ENCODE data around the gene XPC.

XPC gene

DNA sequence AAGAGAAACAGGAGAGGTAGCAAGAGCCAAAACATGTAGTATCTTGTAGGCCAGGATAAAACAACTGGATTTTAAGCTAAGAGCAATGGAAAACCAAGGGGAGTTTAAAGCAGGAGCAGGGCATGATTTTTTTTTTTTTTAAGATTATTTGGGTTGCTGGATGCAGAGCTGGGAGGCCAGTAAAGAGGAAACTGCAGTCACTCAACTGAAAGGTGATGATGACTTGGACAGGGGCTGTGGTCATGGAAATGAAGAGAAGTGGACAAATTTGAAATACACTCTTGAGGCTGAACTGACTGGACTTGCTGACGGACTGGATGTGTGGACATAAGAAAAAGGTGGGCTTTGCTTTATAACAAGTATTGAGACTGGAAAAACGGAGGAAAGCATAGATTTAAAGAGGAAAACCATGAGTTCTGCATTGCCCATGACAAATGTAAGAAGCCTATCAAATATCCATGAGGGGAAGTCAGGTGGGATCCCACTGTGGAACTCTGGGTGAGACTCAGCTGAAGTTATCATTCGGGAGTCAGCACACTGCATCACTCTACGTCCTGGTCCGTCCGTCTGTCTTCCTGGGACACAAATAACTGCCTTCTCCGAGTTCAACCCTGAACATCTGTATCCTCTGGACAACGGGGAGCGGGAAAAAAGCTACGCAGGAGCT is 688 bp downstream of the XPC start:
- TF ChIP-seq, protein P1, sequence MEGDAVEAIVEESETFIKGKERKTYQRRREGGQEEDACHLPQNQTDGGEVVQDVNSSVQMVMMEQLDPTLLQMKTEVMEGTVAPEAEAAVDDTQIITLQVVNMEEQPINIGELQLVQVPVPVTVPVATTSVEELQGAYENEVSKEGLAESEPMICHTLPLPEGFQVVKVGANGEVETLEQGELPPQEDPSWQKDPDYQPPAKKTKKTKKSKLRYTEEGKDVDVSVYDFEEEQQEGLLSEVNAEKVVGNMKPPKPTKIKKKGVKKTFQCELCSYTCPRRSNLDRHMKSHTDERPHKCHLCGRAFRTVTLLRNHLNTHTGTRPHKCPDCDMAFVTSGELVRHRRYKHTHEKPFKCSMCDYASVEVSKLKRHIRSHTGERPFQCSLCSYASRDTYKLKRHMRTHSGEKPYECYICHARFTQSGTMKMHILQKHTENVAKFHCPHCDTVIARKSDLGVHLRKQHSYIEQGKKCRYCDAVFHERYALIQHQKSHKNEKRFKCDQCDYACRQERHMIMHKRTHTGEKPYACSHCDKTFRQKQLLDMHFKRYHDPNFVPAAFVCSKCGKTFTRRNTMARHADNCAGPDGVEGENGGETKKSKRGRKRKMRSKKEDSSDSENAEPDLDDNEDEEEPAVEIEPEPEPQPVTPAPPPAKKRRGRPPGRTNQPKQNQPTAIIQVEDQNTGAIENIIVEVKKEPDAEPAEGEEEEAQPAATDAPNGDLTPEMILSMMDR (IDR thresholded peaks at IDR 0.05) = no peak

DNA sequence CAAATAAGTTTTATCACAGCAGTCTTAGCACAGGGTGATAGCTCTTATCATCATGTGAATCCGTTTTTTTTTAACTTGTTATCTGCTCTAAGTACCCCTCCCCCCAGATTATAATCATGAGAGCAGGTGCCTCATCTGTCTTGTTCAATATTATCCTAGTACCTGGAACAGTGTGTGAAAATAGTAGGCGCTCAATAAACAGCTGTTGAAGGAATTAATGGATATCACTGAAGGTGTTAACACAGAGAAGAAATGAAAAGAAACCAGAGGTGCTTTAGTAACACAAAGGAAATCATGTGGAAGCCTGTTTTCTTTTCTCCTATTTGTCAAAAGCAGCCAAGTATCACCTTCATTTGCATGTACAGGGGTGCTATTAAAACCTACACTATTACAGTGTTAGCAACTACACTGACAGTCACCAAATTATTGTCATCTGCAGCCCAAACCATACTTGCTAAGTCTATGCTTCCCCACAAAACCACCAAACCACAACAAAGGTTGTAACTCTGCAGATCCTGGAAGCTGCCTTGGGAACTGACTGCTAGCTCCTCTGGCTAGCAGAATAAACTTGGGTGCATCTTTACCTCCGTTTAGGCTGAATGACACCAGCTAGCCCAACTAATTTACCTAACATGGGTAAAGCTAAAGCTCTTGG is 2.9 kb downstream of the XPC start:
- TF ChIP-seq, protein P1 (IDR thresholded peaks at IDR 0.05) = no peak

- TF ChIP-seq, protein P1 (IDR thresholded peaks at IDR 0.05) = no peak
Observed at GRCh38 chr3:14174483-14174882, 3.9 kb downstream of the XPC start.

GRCh38 chr3:14172496-14172895 is 5.9 kb downstream of the XPC start:
- TF ChIP-seq, protein P1 (IDR thresholded peaks at IDR 0.05) = no peak

- TF ChIP-seq, protein P1 (IDR thresholded peaks at IDR 0.05) = no peak
Observed at GRCh38 chr3:14170531-14171159, 7.8 kb downstream of the XPC start.

DNA sequence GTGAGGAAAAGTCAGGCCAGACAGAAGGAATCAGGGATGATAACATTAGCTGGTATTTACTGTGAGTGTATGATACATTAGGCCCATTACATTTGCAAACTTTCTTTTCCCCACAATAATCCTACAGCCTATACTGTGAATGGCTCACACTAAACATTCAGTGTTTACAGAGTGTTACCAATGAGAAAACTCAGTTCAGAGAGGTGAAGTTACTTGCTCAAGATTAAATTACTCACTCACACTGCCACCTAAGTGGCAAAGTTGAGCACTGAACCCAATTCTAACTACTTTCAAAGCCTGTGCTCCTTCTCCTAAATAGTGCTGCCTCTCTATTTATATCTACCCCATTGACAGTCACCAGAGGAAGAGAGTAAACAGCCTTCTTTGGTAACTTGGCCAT is 8.5 kb downstream of the XPC start:
- TF ChIP-seq, protein P1 (IDR thresholded peaks at IDR 0.05) = no peak

DNA sequence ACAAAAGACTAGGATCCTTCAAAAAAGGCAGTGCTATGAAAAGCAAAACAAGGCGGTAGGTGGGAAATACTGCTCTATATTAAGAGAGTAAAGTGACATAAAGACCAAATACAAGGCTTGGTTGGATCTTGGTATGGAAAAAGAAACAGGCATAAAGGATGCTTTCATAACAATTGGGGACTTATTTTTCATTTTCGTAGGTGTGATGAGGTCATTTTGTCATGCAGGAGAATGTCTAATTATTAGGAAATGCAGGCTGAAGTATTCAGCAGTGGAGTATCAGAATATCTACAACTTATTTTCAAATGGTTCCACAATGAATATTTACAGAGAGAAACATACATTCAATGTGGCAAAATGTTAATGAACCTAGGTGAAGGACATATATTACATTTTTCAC is 9.0 kb downstream of the XPC start:
- TF ChIP-seq, protein P1 (IDR thresholded peaks at IDR 0.05) = no peak

Data from LNCAP (cell line).